Measurements from ENCODE around the gene MYL6.
"Not testable (repeated sequence)": the region's sequence is repeated elsewhere in the genome, so short reads cannot be mapped to it uniquely, and the experiment has no call there.

The MYL6 gene

DNA sequence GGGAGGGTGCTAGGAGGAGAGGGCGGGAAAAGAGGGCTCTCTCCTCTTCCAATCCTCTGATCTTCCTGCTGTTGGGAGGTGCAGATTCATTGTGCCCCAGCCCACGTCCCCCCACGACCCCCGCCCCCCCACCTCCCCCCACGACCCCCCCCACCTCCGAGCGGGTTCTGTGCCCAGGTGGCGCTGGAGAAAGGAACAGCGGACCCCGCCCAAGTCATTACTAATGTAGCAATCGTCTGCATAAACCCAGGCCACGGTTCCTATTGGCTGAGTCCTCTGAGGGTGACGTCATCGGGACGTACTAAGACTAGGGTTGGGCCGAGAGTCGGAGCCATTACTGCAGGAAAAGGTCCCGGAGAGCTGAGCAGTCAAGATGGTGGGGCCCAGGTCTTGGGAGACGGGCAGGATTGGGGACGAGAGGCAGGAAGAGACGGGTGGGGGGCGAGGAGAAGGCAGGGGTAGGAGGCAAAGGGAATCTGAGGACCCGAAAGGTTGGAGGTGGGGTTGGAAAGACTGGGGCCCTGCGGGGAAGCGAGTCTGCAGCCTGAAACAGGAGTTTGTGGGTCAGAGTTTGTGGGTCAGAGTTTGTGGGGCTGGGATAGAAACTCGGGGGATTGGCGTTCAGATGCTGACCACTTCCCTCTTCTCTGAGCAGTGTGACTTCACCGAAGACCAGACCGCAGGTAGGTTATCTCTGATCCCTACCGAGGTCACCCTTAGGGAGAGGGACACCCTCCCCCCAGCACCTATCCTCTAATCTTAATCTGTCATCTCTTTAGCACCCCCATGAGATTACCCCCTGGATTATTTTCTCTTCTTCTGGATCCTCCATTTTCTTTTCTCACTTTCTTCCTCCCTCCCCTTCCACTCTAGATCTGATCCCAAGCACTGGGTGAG is at the start of gene MYL6:
Gene MYL6, plus strand, starts transcription at position 331 of the 897 bp plus-strand sequence. Its CDS starts 43 bp downstream, at position 374.
- peak; percentile 97 for DNase-seq (ENCODE audit: low spot score)

DNA sequence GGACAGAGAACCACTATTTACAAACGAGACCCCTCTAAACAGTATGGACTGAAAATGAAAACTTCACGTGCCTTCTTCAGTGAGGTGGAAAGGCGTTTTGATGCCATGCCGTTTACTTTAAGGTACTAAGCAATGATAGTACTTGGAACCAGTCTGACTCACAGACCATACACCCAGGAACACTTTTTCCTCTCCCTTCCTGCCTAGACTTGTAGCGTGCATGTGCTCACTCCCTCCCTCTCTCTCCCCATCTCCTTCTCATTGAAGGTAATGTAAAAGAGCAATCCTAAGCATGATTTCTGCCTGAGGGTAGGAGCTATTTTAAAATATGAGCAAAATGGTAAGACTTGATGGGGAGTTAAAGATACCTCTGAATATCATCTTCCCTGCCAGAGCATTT is 47.6 kb upstream of the MYL6 start:
- DNase-seq (ENCODE audit: low spot score), result no peak

DNA sequence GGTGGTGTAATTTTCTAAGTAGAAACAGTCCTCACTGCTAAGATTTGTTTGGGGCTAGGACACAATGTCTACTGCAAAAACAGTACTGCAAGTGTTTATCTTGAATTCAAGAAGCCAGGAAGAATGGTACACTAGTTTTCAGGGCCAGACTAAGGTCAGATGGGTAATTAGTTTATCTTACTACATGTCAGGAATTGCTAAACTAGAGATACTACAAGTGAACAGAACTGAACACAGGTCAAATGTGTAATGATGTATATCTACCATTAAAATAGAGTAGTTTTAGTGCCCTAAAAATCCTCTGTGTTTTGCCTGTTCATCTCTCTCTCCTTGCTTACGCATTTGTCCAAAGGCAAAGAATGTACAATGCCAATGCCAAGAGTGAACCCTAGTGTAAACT is 44.1 kb upstream of the MYL6 start:
- no peak for DNase-seq (ENCODE audit: low spot score)

DNA sequence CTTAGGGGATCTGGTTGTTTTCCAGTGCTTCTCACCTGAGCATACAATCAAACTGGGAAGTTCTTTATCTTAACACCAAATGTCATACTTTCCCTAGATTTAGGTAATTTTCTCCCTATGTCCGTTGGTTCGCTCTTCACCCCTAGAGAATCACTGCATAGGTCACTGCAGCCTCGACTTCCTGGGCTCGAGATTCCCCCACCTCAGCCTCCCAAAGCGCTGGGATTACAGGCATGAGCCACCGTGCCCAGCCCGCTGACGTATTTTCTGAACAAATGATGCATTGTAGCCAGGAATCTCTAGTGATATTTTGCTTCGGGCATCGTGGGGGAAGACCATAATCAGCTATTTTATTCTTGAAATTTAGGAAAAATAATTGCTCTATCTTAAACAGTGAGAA is 42.8 kb upstream of the MYL6 start:
- no peak for DNase-seq (ENCODE audit: low spot score)

DNA sequence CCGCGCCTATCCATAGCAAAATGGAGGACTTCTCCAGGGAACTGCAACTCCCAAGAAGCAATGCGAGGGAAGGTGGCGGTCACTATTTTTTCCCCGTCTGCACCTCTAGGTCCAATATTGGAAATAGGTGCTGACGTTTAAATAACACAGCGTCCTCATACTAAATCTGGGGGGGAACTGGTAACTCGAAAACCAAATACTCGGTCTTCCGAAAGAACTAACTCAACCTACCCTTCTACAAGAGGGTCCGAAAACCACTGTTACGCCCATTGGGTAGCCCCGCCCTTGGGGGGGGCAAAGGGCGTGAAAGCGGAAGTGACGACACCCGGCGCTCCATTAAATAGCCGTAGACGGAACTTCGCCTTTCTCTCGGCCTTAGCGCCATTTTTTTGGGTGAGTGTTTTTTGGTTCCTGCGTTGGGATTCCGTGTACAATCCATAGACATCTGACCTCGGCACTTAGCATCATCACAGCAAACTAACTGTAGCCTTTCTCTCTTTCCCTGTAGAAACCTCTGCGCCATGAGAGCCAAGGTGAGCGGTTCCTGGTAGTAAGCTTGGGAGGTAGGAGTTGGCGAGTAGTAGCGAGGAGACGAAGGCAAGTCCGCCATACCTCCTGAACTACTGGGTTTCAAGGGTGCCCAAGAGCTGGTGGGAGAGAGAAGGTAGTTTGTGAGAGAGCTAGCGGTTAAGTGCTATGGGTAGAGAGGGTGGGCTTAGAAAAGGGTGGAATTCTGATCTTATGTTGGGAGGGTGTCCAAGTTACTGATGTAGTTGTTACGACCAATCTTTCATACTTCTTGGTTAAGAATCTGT is 41.7 kb upstream of the MYL6 start, which contains the start of gene RPL41:
Gene RPL41, plus strand, starts transcription at position 367 of the 815 bp plus-strand sequence.
- DNase-seq (ENCODE audit: low spot score), result peak; percentile 97

DNA sequence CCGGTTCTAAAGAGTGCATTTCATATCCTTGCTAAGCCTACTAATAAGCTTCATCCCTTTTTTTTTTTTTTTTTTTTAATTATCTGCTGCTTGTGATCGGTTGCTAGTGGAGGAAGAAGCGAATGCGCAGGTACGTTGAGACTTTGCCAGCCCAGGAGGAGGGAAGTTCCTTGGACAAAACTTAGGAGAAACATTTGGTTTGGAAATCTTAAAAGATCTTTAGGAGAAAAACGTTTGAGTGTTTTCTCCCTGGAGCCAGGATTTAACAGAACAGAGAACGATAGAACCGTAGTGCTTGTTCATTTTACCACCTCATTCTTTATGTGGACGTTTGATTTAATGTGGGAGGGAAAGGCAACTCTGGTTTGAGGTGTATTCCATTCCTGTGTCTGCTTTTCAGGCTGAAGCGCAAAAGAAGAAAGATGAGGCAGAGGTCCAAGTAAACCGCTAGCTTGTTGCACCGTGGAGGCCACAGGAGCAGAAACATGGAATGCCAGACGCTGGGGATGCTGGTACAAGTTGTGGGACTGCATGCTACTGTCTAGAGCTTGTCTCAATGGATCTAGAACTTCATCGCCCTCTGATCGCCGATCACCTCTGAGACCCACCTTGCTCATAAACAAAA is 41.0 kb upstream of the MYL6 start:
- not testable (repeated sequence) for DNase-seq (ENCODE audit: low spot score)

DNA sequence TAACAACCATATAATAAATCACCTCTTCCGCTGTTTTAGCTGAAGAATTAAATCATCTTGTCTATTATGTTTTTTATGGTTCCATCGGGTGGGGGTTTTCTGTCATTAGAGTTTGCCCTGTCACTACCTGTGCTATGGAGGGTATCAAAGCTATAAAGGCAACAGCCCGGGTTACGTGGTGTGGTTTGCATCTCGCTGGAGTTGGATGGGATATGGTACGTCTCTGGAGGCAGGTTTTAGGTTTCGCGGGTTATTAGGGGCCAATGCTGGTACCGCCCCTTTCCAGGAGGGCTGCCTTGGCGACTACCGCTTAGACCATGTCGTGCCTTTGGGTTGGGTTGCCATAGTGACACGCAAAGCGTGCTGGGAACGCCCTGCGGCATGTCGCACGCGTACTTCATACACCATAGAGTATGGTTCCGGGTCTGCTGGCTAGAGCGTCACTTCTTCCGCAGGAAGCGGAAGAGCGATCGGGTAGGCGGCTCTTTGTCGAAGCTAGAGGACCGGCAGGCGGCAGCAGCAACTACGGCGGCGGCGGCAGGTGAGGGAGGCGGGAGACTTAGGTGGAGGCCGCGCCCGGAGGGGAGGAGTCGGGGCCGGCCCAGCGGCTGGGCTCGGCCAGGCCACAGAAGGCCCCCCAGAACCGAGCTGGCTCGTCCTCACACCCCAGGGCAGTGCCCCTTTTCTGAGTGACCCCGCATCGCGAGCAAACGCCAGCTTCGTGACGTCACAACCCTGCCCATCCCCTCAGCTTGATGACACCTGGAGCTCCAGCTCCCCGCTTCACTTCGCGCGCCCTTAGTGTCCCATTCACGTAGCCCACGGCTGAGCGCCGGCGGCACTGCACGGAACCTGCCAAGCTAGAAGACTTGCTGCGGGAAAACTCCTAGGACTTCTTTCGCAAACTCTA is 40.1 kb upstream of the MYL6 start, which contains the start of gene ZC3H10:
Gene ZC3H10, plus strand, starts transcription at position 489 of the 910 bp plus-strand sequence. CDS start 2,297 bp downstream, outside the sequence.
- peak; percentile 100 for DNase-seq (ENCODE audit: low spot score)

DNA sequence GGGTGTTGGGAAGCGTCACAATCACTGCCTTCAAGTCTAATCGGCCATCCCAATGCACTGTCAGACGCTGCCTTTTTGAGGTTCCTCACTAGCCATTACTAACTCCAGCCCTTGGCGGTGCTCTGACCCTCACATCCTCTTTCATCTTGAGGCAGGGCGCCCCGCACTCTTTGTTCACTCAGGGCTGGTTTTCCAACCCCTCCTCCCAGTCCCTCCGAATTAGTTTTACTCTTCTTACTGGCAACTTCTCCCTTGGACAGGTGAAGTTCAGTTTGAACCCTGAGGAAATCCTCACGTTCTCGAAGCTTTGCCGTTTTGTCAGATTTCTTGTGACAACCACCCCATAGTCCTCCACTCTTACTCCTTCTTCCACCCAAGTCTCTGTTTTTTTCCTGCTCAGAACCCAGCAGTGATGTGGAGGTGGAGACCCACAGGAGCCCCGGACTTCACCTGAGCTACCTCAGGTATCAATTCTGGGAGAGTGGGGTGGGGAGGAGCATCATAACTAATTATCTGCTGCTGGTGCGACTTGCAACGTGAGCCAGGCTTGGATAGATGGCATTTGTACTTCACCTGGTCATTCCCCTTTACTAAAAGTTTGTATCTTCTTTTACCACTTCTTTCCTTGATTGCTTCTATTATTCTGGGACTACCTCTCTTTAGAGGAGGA is 39.3 kb upstream of the MYL6 start:
- no peak for DNase-seq (ENCODE audit: low spot score)

DNA sequence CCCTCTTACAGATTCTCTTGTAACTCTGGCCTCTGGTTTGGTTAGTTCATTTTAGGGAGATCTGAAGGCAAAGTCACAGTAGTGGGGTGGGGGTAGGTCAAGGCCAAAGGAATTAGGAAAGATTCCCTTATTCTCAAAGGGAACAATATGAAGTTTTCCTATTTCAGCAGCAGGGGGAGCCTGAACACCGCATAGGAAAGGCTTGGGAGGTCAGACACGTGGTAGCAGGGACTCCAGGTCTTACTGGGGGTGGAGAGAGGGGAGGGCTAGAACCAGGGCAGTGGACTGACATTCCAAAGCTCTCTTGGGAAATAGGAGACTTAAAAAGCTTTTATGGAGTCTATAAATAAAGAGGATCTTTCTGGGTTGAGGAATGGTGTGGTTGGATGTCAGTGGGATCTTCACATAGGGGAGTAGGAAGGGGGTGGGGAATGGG is 38.8 kb upstream of the MYL6 start:
- DNase-seq (ENCODE audit: low spot score), result peak; percentile 82

DNA sequence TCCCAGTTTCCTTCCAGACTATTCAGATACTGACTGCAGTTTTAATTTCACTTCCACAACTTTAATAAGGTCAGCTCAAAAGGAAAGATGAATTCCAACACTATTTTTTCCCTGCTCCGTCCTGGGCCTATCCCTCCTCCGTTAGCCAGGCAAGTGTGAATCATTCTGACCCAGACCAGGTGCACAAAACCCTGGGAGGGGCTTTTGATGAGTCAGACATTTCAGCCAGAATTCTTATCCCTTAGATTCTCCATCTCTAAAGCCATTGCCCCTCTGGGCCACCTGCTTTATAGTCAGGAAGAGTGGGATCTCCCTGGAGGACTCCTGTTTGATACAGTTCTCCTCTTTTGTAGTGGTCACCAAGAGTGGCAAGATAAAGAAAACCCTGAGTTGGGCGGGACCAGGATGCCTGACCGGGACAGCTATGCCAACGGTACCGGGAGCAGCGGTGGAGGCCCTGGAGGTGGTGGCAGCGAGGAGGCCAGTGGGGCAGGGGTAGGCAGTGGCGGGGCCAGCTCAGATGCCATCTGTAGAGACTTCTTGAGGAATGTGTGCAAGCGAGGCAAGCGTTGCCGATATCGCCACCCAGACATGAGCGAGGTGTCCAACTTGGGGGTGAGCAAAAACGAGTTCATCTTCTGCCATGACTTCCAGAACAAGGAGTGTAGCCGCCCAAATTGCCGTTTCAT is 37.9 kb upstream of the MYL6 start:
- no peak for DNase-seq (ENCODE audit: low spot score)

DNA sequence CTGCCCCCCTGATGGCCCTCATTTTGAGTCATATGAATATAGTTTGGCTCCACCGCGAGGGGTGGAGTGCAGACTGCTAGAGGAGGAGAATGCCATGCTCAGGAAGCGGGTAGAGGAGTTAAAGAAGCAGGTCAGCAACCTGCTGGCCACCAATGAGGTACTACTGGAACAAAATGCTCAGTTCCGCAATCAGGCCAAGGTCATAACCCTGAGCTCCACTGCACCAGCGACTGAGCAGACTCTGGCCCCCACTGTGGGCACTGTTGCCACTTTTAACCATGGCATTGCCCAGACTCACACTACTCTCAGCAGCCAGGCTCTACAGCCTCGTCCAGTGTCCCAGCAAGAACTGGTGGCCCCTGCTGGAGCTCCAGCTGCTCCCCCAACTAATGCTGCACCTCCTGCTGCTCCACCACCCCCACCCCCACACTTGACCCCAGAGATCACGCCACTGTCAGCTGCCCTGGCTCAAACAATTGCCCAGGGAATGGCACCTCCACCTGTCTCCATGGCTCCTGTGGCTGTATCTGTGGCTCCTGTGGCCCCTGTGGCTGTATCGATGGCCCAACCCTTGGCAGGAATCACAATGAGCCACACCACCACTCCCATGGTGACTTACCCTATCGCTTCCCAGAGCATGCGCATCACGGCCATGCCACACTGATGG is 36.8 kb upstream of the MYL6 start:
- DNase-seq (ENCODE audit: low spot score), result no peak

DNA sequence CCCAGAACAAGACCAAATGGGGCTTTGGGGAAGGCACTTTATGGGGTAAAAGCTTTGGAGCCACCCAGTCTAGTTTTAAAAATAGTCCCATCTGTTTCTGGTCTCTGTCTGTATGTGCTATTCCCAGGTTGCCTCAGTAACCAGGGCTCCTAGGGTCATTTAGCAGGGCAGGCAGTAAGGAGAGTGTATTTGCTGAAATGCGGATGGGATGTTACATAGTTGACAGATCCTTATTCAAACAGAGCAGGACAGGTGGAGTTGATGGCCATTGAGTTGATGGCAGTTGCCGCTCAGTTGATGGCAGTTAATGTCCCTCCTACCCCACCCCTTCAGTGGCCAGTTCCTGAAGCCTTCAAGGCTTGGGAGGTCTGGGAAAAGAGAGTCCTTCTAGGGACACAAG is 35.5 kb upstream of the MYL6 start:
- DNase-seq (ENCODE audit: low spot score), result no peak

DNA sequence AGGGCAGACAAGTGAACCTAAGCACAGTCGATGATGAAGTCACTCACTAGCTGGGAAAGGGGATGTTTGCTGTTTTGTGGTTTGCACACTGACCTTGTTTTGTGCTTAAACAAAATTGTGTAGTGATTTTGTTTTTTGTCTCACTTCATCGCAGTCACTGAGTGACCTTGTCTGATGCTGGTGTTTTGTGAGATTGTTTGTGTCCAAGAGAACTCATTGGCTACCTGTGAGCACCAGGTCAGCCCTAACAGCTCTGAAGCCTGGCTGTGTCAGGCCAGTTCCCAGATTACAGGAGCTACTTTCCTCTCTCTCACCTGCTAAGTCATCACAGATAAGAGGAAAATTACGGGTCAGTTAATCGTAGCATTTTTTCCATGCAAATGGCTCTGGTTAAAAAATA is 34.0 kb upstream of the MYL6 start:
- DNase-seq (ENCODE audit: low spot score), result no peak

DNA sequence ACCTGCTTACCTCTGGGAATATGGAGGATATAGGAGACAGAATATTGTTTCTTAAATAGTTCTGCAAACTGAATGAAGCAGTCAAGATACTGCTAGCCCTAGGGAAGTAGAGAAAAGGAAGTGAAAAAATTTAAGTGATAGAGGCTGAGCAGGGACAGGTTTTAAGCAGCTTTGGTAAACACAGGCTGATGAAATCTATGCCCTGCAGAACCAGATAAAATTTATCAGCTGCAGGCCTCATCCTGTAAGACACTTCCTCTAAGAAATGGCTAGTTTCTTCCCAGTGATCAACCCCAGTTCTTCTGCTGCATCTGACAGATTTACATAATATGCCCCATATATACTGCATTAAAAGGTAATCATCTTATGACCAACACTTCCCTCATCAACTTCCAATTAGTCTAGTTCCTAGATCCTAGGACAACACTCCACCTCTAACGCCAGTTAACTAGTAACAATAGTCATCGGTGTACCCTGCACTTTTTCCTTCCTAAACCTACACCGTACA is 31.4 kb upstream of the MYL6 start:
- no peak for DNase-seq (ENCODE audit: low spot score)

DNA sequence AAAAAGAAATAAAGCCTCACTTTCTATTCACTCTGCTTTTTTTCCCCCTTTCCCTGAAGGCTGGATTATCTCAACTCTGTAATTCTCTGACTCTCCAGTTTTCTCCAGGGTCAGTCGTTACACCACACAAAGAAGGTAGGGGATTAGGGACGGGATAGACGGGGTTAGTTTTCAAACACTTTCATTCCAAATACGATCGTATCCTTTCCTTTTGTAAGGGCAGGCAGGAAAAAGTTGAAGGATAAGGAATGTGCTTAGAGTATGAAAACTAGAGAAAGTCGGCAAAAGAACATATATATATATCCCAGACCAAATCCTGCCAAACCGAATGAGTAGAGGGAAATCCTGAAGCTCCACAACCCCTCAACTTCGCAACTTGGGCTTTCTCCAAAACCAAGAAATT is 30.7 kb upstream of the MYL6 start:
- DNase-seq (ENCODE audit: low spot score), result no peak

DNA sequence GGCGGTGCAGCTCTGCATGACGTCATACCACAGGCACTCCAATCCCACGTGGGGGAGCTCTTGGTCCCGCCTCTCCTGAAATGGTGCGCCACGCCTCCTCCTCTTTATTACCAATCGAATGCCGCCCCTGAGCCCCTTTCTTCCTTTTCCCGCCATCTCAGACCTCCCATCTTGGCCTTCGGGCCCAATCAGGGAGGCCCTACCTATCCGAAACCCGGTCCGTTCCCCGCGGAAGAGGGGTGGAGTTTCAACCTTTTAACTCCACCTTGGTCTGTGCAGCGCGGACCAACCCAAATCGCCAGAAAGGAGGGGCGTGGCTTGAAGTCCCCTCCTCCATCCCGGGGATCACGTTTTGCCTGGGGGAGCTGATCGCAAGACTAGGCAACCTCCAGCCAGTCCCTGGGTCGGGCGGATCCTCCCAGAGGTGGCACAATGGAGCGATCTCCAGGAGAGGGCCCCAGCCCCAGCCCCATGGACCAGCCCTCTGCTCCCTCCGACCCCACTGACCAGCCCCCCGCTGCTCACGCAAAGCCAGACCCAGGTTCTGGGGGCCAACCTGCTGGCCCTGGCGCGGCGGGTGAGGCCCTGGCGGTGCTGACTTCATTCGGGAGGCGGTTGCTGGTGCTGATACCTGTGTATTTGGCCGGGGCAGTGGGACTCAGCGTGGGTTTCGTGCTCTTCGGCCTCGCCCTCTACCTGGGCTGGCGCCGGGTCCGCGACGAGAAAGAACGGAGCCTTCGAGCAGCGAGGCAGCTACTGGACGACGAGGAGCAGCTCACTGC is 30.1 kb upstream of the MYL6 start, which contains the start of gene ESYT1:
Gene ESYT1, plus strand, starts transcription at position 380 of the 782 bp plus-strand sequence. Its CDS starts 53 bp downstream, at position 433.
- DNase-seq (ENCODE audit: low spot score), result peak; percentile 100

DNA sequence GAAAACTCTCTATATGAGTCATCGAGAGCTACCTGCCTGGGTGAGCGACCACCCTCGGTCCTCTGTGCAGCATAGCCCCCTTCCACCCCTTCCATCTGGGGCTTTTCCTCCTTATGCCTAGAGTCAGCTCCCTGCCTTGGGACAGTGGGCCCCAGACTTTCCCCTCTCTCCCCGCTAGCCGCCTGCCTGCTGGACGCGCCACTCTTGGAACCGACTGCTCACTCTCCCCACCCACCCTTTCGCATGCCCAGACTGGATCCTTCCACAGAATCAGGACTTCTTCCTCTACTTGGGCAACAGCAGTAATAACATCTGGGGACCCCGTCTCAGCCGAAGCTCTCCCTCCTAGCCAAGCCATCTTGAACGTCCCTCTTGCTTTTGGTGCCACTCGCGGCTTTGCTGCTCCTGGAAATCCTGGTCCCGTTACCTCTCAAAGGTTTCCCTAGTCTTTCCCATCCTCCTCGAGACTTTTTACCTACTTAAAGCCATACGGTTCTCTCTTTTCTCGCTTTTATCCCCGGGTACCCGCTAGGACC is 29.4 kb upstream of the MYL6 start:
- DNase-seq (ENCODE audit: low spot score), result peak; percentile 72
